HG03103 (cell line): ENCODE measurements around the gene PRSS50.

Experiments
- ATAC-seq: cut with Tn5 transposase; IDR thresholded peaks from one replicate; pipeline ENCODE4 v1.9.1; 2021; ENCODE audit warnings: low read depth; ENCODE audit not compliant: unreplicated experiment

Gene PRSS50

GRCh38 chr3:46729038-46729437, 11.4 kb upstream of the PRSS50 start:
- no peak for ATAC-seq

- ATAC-seq: no peak
These were observed 8.1 kb upstream of the PRSS50 start for GRCh38 chr3:46725621-46726314.

DNA sequence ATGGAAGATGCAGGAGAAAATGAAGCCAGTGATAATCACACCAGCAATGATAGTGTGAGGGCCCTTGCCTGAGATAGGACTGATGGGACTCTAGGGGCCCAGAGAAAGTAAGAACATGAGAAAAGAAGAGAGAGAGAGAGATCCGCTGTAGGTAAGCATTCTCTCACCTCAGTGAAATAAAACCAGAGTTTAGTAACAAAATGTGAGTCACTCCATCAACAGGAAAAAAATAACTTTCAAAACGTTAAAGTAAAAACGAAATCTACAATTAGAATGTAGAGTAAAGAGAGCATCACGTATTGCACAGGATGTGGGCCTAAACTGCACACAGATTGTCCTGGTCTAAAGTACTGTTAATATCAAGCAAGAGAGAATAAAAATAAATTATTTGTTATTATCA, 6.8 kb upstream of the PRSS50 start:
- ATAC-seq: no peak

- no peak for ATAC-seq
These were observed 4.8 kb upstream of the PRSS50 start for GRCh38 chr3:46722443-46722842.

- ATAC-seq: no peak
These were observed 3.3 kb upstream of the PRSS50 start for GRCh38 chr3:46721009-46721408.

DNA sequence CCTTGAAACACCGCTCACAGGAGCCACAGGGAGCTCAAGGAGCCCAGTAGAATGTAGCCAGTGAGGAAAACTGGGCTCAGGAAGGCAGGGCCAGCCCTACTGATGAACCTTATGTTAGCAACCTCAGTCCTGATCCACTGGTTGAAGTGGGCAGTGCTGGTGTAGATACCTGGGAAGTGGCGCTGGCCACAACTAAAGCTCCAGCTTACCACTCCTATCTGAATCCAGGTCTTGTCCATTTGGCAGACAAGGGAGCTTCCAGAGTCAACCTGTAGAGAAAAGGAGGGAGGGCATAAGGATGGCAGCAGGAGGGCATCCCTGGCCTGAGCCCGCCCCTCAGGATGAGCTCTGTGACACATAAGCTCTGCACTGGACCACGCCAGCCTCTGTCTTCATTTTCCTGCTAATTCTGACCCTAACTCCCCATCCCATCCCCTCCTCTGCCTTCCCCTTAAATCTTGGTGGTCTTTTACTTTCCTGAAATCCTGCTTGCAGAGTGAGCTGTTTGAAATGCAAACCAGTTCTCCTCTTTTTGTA, 2.1 kb upstream of the PRSS50 start:
- no peak for ATAC-seq

GRCh38 chr3:46719044-46719565, 1.4 kb upstream of the PRSS50 start:
- no peak for ATAC-seq

DNA sequence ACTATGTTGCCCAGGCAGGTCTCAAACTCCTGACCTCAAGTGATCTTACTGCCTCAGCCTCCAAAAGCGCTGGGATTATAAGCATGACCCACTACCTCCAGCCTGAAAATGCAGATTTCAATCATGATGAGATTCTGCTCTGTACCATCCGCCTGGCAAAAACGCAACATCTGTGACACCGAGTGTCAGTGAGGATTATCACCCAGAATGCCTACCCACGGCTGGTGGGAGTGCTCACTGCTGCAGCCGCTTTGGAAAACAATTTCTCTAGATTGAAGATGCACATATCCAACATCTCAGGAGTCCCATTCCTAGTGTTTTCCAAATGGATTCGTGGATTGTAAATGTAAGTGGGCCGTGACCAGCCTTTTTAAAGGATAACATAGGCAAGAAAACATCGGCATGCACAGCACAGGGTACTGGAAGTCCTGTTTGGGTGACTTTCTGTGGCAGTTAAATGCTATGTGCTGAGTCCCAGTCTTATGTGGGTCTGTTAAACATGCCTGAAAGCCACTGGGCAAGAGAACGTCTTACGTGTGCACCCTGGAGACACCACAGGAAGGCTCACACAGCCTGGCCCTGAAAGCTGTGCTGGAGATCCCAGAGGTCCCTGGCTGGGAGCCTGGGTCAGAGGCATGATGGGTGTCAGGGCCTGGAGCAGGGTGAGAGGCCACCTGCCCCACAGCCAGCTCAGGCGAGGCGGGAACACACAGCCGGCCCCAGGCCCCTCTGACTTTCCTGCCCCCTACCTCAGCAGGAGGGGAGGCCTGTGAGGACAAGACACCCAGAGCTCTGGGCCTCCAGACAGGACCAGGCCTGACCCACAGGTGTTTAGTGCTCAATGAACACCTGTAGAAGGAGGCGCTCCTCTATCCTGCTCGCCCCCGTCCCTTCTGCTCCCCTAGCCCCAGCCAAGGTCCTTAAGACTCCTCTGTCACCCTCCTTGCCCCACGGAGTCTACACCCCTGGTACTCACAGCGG, 918 bp downstream of the PRSS50 start:
- no peak for ATAC-seq

DNA sequence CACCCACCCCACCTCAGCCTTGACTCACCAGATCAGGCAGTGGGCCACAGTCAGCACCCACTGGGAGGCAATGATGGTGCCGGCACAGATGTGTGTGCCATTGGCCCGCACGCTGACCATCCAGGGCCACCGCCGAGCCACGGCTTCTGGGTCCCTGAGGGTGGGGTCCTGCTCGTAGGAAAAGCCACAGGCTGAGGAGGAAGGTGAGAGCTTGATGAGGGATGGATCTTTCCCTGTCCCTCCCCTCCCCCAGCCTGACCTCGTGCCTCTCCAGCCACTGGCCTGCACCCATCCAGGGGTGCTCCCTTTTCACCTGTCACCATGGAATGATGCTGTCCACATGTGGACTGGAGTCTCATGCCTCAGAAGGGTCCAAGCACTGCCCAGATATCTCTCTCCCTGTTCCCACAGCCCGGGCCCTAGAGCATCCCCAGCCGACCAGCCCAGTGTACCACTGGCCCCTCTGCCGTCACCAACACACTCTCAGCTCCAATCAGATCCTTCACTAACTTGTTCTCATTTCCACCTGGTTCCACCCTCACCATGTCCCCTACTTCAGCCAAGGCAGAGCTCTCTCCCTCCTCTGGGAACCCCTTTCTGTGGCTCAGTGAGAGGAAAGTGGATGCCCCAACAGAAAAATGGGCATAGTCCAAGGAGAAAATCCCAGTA, 2.0 kb downstream of the PRSS50 start:
- no peak for ATAC-seq

GRCh38 chr3:46714728-46715506, 2.8 kb downstream of the PRSS50 start:
- no peak for ATAC-seq

- no peak for ATAC-seq
These were observed 3.6 kb downstream of the PRSS50 start for GRCh38 chr3:46713898-46714552.

DNA sequence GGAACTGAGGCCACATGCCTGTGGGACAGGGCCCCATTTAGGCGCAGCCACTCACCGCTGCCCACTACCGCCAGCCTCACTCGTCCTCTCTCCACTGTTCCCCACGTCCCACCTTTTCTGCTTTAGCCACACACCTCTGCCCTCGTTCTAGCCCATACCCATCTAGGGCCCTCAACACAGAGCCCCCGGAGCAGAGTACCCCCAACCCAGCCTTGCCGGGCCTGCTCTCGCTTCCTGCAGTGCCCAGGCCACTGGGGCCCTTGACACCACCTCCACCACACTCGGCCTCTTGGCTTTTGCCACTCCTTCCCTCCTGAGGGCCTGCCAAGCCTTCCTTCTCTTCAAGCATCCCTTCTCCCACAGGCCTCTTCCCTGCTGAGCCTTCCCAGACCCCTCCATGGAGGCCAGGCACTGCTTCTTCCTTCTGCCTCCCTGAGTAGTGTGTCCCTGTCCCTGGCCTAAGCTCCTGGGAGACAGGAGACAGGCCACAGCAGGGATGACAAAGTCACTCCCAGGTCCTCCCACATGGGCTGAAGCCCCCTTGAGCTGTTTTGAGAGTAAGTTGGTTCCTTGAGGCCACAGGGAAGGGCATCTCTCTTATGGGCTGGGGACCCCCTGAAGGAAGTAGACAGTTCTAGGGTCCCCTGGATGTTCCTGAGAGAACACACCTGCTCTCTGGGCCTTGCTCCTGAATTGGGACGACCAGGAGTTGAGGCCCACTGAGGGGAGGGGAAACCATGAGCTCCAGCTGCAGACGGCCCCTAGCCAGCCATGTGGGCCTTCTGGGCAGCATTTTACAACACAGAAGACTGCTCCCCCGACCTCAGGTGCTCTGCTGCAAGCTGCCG, 4.4 kb downstream of the PRSS50 start:
- ATAC-seq: no peak

DNA sequence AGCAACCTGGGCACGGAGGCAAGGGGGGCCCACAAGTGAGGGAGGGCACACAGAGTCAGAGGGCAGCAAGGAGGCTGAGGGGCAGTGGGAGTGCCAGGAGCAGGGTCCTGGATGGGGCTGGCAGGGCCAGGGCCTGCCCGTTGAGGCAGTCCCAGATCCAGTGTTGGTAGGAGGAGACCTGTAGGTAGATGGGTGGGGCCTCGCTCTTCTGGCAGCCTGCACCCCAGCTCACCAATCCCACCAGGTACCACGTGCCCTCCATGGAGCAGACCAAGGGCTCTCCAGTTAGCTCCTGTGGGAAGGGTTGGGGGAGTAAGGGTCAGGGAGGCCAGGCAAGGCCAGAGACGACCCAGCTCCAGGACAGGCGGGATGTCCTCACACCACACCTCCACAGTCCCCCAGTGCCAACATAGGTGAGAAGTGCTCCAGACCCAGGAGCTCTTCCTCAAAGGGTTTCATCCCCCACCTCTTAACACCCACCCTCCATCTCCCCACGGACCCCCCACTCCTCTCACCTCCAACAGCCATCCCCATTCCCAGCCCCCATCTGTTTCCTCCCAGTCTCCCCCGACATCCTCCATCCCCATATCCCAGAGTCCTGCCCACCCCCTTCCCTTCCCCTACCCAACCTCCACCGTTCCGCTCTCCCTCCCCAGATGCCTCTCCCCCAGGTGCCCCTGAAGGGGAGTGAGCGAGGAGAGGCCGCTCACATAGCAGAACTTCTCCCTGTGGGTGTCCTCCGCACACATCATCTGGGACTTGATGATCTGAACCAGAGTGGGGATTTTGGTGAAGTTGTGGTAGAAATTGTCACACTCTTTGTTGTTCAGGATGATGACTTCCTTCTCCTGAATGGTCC, 5.2 kb downstream of the PRSS50 start:
- ATAC-seq: no peak

DNA sequence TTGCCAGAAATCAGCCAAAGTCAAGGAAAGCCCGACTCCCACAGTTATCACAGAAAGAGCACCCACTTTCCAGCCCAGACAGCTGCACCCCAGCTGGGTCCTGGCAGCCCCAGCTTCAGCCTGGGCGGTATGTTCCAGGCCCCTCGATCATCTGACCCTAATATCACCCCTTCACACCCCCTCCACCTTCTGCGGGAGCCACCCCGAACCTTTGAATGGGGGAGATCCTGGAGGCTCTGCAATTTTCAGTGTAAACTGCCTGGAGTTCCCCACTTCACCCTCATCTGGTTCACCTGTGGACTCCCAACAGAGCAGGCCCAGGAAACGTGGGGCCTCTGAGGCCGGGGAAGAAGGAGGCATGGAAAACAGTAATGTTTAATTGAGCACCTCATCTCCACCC, 5.9 kb downstream of the PRSS50 start:
- ATAC-seq: no peak

DNA sequence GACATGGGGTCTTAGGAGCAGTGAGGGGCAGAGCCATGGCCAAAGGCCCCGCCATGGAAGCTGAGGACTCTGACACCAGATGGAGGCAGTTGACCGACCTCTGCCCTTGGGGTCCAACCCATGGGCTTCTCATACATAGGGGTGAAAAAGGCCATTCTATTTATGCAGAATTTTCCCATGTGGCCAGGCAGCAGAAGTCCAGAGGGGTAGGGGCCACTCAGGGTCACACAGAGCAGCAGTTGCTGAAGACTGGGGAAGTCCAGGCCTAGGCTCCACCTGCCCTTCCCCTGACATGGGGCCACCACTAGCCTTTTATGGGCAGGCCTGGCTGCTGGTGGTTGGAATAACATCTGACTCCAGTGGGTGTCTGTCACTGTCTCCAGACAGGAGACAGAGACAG, 6.4 kb downstream of the PRSS50 start:
- no peak for ATAC-seq

DNA sequence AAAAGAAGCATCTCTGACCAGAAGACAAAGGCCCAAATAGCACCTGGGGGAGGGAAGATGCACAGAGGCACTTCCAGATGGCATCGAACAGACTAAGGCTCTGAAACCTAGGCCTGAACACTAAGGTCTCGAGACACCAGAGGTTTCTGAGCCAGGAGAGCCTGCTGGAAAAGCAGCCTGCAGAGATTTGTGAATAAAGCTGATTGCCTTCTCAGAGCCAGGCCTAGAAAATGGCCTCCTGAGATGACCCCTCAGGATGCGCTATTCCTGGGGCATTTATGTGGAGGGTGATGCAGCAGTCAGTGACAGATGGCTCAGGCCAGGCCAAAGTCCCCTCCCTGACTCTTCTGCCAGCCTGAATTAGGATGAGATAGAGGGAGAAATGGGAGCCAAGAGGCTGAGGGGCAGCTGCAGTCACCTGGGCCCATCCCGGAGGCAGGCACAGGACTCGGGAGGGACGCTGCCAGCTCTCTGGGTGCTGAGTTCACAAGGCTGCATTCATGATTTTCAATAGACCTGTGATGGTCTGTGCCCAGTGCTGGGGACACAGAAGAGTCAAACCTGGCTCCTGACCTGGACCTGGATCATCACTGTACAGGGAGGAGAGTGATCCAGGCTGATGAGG, 6.9 kb downstream of the PRSS50 start:
- no peak for ATAC-seq

DNA sequence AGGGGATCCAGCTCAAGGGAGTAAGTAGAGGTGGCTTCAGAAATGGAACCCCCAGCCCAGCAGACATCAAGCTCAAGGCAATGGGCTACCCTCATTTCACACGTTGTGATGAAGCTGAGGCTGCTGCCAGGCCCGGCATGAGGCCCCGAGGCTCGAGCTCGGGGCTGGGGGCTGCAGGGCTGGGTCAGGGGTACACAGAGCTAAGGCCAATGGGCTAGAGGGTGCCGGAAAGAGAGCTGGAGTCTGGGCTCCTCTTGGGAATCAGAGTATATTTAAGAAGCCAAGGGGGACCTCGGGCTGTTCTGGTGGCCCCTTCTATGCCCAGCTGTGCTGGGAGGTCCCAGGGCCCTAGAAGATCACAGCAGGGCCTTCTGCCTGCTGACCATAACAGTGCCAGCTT, 7.4 kb downstream of the PRSS50 start:
- ATAC-seq: no peak
